Measurements from ENCODE around the gene MYOG. TPM values are rescaled to one million over a fixed set of nuclear protein-coding genes. Genes with fewer than 3 reads are reported as not detected.

The MYOG gene
- total RNA-seq, 1 experiment from 2014 or later, result not detected

- intact Hi-C loops (cut with micrococcal nuclease; ENCODE audit: unreplicated experiment), result no loop called here
- CTCF ChIA-PET, result no interaction called here
- H3K27me3 Mint-ChIP-seq (ENCODE audit: unreplicated experiment), result peaks cover 97% of the 10 kb centered on the region
- no peak overlapping the region for H3K27ac Mint-ChIP-seq (ENCODE audit: unreplicated experiment)
- BruUV-seq (replicated peaks), result no TSS peak
- no peak overlapping the region for H3K4me3 Mint-ChIP-seq (ENCODE audit: low read depth, unreplicated experiment)
- DNase-seq, result no peak
- H3K36me3 Mint-ChIP-seq (ENCODE audit: insufficient read depth, unreplicated experiment), result no peaks in the 10 kb centered on the region
- no peaks in the 10 kb centered on the region for H3K4me1 Mint-ChIP-seq (ENCODE audit: low read depth, unreplicated experiment)
- H3K9me3 Mint-ChIP-seq (ENCODE audit: low read depth, unreplicated experiment), result peaks cover 12% of the 10 kb centered on the region
- TF ChIP-seq CTCF (IDR thresholded peaks at IDR 0.05; ENCODE audit: unreplicated experiment), result no peak
Observed at GRCh38 chr1:203095061-203095690, 9.4 kb upstream of the MYOG start.

- CTCF ChIA-PET, result interaction anchor here (0.7 kb wide), 1 partner anchor 873 kb away, joined by 3 read pairs; no protein-coding TSS in a partner anchor
- no peak for DNase-seq
- BruUV-seq (replicated peaks), result no TSS peak
- H3K36me3 Mint-ChIP-seq (ENCODE audit: insufficient read depth, unreplicated experiment), result no peaks in the 10 kb centered on the region
- H3K9me3 Mint-ChIP-seq (ENCODE audit: low read depth, unreplicated experiment), result peaks cover 12% of the 10 kb centered on the region
- H3K4me1 Mint-ChIP-seq (ENCODE audit: low read depth, unreplicated experiment), result no peaks in the 10 kb centered on the region
- intact Hi-C loops (cut with micrococcal nuclease; ENCODE audit: unreplicated experiment), result no loop called here
- no peak overlapping the region for H3K27ac Mint-ChIP-seq (ENCODE audit: unreplicated experiment)
- TF ChIP-seq CTCF (IDR thresholded peaks at IDR 0.05; ENCODE audit: unreplicated experiment), result no peak
- peaks cover 99% of the 10 kb centered on the region for H3K27me3 Mint-ChIP-seq (ENCODE audit: unreplicated experiment)
- H3K4me3 Mint-ChIP-seq (ENCODE audit: low read depth, unreplicated experiment), result no peak overlapping the region
Observed at GRCh38 chr1:203093754-203094410, 8.1 kb upstream of the MYOG start.

- peaks cover 12% of the 10 kb centered on the region for H3K9me3 Mint-ChIP-seq (ENCODE audit: low read depth, unreplicated experiment)
Observed at GRCh38 chr1:203091761-203092330, 6.0 kb upstream of the MYOG start.

DNA sequence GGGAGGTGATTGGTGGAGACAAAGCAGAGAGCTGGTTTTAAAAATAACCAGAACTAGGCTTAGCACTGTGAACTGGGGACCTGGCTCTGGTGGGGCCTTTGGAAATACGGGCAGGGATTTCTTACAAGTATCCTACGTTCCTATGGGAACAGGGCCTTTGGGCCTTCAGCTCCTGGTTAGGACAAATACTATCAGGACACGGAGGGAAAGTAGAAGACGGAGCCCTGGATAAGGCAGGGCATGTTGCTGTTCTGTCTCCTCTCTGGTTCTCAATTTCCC lies 5.3 kb upstream of the MYOG start:
- H3K36me3 Mint-ChIP-seq (ENCODE audit: insufficient read depth, unreplicated experiment), result no peaks in the 10 kb centered on the region
- peaks cover 100% of the 10 kb centered on the region for H3K27me3 Mint-ChIP-seq (ENCODE audit: unreplicated experiment)
- no peak overlapping the region for H3K4me3 Mint-ChIP-seq (ENCODE audit: low read depth, unreplicated experiment)
- no peak overlapping the region for H3K27ac Mint-ChIP-seq (ENCODE audit: unreplicated experiment)
- TF ChIP-seq CTCF (IDR thresholded peaks at IDR 0.05; ENCODE audit: unreplicated experiment), result no peak
- BruUV-seq (replicated peaks), result no TSS peak
- H3K9me3 Mint-ChIP-seq (ENCODE audit: low read depth, unreplicated experiment), result peaks cover 12% of the 10 kb centered on the region
- intact Hi-C loops (cut with micrococcal nuclease; ENCODE audit: unreplicated experiment), result no loop called here
- H3K4me1 Mint-ChIP-seq (ENCODE audit: low read depth, unreplicated experiment), result no peaks in the 10 kb centered on the region
- DNase-seq, result no peak
- CTCF ChIA-PET, result interaction anchor here (0.7 kb wide), 1 partner anchor 14 kb away, joined by 5 read pairs; no protein-coding TSS in a partner anchor

More at GRCh38 chr1:203091761-203092330, 6.0 kb upstream of the MYOG start:
- CTCF ChIA-PET, result no interaction called here
- no peaks in the 10 kb centered on the region for H3K36me3 Mint-ChIP-seq (ENCODE audit: insufficient read depth, unreplicated experiment)
- H3K27me3 Mint-ChIP-seq (ENCODE audit: unreplicated experiment), result peaks cover 99% of the 10 kb centered on the region
- BruUV-seq (replicated peaks), result no TSS peak
- H3K4me1 Mint-ChIP-seq (ENCODE audit: low read depth, unreplicated experiment), result no peaks in the 10 kb centered on the region
- intact Hi-C loops (cut with micrococcal nuclease; ENCODE audit: unreplicated experiment), result no loop called here
- H3K27ac Mint-ChIP-seq (ENCODE audit: unreplicated experiment), result no peak overlapping the region
- no peak overlapping the region for H3K4me3 Mint-ChIP-seq (ENCODE audit: low read depth, unreplicated experiment)
- no peak for DNase-seq
- TF ChIP-seq CTCF (IDR thresholded peaks at IDR 0.05; ENCODE audit: unreplicated experiment), result no peak
